ENCODE data around the gene CLSTN1. TPM values are rescaled to one million over a fixed set of nuclear protein-coding genes. Genes with fewer than 3 reads are reported as not detected.

Gene CLSTN1
- polyA plus RNA-seq, 1 experiment, result 34.3 TPM

GRCh38 chr1:9744106-9744799, 79.5 kb downstream of the CLSTN1 start:
- CTCF ChIA-PET, result no interaction called here
- TF ChIP-seq CTCF (IDR thresholded peaks at IDR 0.05; ENCODE audit: insufficient read depth, low read depth, low read length), result no peak
- Histone ChIP-seq H3K36me3 (ENCODE audit: control insufficient read depth, insufficient read depth, low read length) (peaks cover 20% of the 10 kb centered on the region), H3K27me3 (ENCODE audit: control insufficient read depth, insufficient read depth, low read length) (no peaks in the 10 kb centered on the region), H3K4me3 (ENCODE audit: low read depth, low read length) (no peak overlapping the region)
- POLR2A ChIA-PET, result no interaction called here
- DNase-seq (ENCODE audit: low read depth), result no peak

- Histone ChIP-seq H3K27me3 (ENCODE audit: control insufficient read depth, insufficient read depth, low read length) (no peaks in the 10 kb centered on the region), H3K36me3 (ENCODE audit: control insufficient read depth, insufficient read depth, low read length) (peaks cover 33% of the 10 kb centered on the region), H3K4me3 (ENCODE audit: low read depth, low read length) (no peak overlapping the region)
- TF ChIP-seq CTCF (IDR thresholded peaks at IDR 0.05; ENCODE audit: insufficient read depth, low read depth, low read length), result no peak
- ChIA-PET CTCF (interaction anchor here (1.1 kb wide), 1 partner anchor 13 kb away, joined by 6 read pairs; no protein-coding TSS in a partner anchor), POLR2A (interaction anchor here (0.5 kb wide), 1 partner anchor 8 kb away, joined by 17 read pairs; no protein-coding TSS in a partner anchor)
- no peak for DNase-seq (ENCODE audit: low read depth)
Observed at GRCh38 chr1:9737671-9738070, 86.1 kb downstream of the CLSTN1 start.

- no peaks in the 10 kb centered on the region for H3K27me3 ChIP-seq (ENCODE audit: control insufficient read depth, insufficient read depth, low read length)
- no peak for DNase-seq (ENCODE audit: low read depth)
- peaks cover 37% of the 10 kb centered on the region for H3K36me3 ChIP-seq (ENCODE audit: control insufficient read depth, insufficient read depth, low read length)
- CTCF ChIA-PET, result interaction anchor here (1.1 kb wide), 1 partner anchor 12 kb away, joined by 6 read pairs; no protein-coding TSS in a partner anchor
- POLR2A ChIA-PET, result no interaction called here
- TF ChIP-seq CTCF (IDR thresholded peaks at IDR 0.05; ENCODE audit: insufficient read depth, low read depth, low read length), result no peak
- no peak overlapping the region for H3K4me3 ChIP-seq (ENCODE audit: low read depth, low read length)
Observed at GRCh38 chr1:9737057-9737456, 86.7 kb downstream of the CLSTN1 start.

- CTCF ChIA-PET, result no interaction called here
- no peaks in the 10 kb centered on the region for H3K27me3 ChIP-seq (ENCODE audit: control insufficient read depth, insufficient read depth, low read length)
- POLR2A ChIA-PET, result no interaction called here
- H3K4me3 ChIP-seq (ENCODE audit: low read depth, low read length), result no peak overlapping the region
- H3K36me3 ChIP-seq (ENCODE audit: control insufficient read depth, insufficient read depth, low read length), result peaks cover 41% of the 10 kb centered on the region
- no peak for TF ChIP-seq CTCF (IDR thresholded peaks at IDR 0.05; ENCODE audit: insufficient read depth, low read depth, low read length)
- DNase-seq (ENCODE audit: low read depth), result no peak
Observed at GRCh38 chr1:9736241-9736640, 87.5 kb downstream of the CLSTN1 start.

GRCh38 chr1:9735800-9736199, 88.0 kb downstream of the CLSTN1 start:
- no peak for DNase-seq (ENCODE audit: low read depth)
- H3K4me3 ChIP-seq (ENCODE audit: low read depth, low read length), result no peak overlapping the region
- ChIA-PET POLR2A (no interaction called here), CTCF (interaction anchor here (1.8 kb wide), 1 partner anchor 11 kb away, joined by 5 read pairs; no protein-coding TSS in a partner anchor)
- no peaks in the 10 kb centered on the region for H3K27me3 ChIP-seq (ENCODE audit: control insufficient read depth, insufficient read depth, low read length)
- TF ChIP-seq CTCF (IDR thresholded peaks at IDR 0.05; ENCODE audit: insufficient read depth, low read depth, low read length), result no peak
- H3K36me3 ChIP-seq (ENCODE audit: control insufficient read depth, insufficient read depth, low read length), result peaks cover 41% of the 10 kb centered on the region
